Measurements from ENCODE around the gene PIP4K2B.

GRCh38 chr17:38745545-38745944 is 53.8 kb downstream of the PIP4K2B start:
- TF ChIP-seq CTCF (conservative IDR thresholded peaks at IDR 0.05; ENCODE audit: low read depth, low read length) (no peak), EZH2phosphoT487 (IDR thresholded peaks at IDR 0.05; ENCODE audit: borderline replicate concordance, low read length) (no peak), EZH2 (IDR thresholded peaks at IDR 0.05; ENCODE audit: low read length, unreplicated experiment) (no peak)

Data from PC-3 (cell line).